AG10803 (cell line): Measurements from ENCODE around the gene CYTL1.

Experiments
- DNase-seq: peaks from one replicate; pipeline ENCODE4 v3.0.0; 2010; ENCODE audit warnings: low read depth
- H3K4me3 ChIP-seq: 2 replicates; pipeline ENCODE4 v1.5.1; 2011; ENCODE audit warnings: mild to moderate bottlenecking, low read length, control low read depth
- CTCF ChIP-seq: conservative IDR thresholded peaks from 2 replicates; pipeline ENCODE4 v1.5.1; 2011; ENCODE audit warnings: mild to moderate bottlenecking, low read length, control low read depth, inconsistent platforms

Gene CYTL1

DNA sequence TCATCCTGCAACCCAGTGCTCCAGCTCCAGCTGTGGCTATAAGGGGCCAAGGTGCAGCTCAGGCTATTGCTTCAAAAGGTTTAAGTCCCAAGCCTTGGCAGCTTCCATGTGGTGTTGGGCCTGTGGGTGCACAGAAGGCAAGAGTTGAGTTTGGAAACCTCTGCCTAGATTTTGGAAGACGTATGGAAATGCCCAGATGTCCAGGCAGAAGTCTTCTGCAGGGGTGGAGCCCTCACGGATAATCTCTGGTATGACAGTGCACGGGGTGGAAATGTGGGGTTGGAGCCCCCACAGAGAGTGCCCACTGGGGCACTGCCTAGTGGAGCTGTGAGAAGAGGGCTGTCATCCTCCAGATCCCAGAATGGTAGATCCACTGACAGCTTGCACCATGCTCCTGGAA is 44.5 kb downstream of the CYTL1 start:
- H3K4me3 ChIP-seq, result no peak overlapping the region
- no peak for DNase-seq
- no peak for TF ChIP-seq CTCF

GRCh38 chr4:4971796-4972195 is 47.5 kb downstream of the CYTL1 start:
- no peak overlapping the region for H3K4me3 ChIP-seq
- no peak for DNase-seq
- no peak for TF ChIP-seq CTCF

- peak; percentile 61 for DNase-seq
- TF ChIP-seq CTCF, result no peak
- no peak overlapping the region for H3K4me3 ChIP-seq
Observed at GRCh38 chr4:4969298-4969697, 50.0 kb downstream of the CYTL1 start.

- DNase-seq, result no peak
- TF ChIP-seq CTCF, result no peak
- H3K4me3 ChIP-seq, result no peak overlapping the region
Observed at GRCh38 chr4:4968161-4968725, 51.0 kb downstream of the CYTL1 start.
